ENCODE data around the gene NBL1.

NBL1 gene

DNA sequence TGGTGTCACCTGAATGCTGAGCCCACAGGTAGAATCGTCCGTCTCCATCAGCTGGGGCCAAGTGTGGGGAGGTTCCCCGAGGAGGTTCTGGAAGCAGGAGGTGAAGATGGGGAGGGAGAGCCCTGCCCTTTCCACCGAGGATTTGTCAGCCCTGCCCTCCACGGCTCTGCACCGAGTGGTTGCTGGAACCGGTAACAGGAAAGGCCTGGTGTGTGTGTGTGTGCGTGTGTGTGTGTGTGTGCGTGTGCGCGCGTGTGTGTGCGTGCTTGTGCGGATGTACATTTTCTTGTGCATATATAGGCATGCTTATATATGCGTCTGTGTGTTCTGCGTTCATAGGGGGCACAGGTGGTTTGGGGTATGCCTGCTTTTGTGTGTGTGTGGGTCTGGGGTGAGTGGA, 3.5 kb downstream of the NBL1 start:
- no peak for DNase-seq

DNA sequence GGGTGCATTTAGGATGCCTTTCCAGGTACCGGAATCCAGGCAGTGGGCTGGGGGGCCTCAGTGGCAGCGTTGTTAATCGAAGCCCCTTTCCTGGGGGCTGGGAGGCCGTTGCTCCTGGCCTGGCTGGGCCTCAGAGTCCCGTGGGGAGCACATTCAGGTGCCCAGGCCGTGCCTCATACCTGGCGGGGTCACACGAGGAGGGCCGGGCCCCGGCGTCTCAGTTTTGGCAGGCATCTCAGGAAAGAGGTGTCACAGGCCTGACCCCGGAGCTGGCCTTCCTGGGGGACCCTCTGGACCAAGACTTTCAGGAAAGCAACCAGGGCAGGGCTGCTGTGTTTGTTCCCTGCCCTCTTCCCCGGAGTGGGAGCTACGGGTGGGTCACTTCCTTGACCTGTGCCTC, 4.1 kb downstream of the NBL1 start:
- no peak for DNase-seq

DNA sequence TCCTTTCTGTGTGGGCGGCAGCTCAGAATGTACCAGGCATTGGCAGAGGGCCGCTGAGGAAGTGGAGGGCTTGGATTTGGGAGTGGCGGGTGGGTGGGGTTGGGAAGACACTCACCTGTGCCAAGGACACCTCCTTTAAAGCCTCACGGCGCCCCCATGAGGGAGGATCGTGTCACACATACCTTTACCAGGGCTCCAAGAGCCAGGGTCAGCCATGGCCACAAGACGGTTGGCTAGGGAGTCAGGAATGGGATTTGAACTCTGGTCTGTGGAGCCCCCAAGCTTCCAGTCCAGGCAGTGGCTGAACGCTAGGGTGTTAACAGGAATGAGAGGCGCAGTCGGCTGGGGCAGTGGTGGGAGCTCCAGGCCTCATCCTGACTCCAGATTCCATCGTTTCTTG, 4.6 kb downstream of the NBL1 start:
- peak in 1 of 2 experiments; percentile 37 for DNase-seq

DNA sequence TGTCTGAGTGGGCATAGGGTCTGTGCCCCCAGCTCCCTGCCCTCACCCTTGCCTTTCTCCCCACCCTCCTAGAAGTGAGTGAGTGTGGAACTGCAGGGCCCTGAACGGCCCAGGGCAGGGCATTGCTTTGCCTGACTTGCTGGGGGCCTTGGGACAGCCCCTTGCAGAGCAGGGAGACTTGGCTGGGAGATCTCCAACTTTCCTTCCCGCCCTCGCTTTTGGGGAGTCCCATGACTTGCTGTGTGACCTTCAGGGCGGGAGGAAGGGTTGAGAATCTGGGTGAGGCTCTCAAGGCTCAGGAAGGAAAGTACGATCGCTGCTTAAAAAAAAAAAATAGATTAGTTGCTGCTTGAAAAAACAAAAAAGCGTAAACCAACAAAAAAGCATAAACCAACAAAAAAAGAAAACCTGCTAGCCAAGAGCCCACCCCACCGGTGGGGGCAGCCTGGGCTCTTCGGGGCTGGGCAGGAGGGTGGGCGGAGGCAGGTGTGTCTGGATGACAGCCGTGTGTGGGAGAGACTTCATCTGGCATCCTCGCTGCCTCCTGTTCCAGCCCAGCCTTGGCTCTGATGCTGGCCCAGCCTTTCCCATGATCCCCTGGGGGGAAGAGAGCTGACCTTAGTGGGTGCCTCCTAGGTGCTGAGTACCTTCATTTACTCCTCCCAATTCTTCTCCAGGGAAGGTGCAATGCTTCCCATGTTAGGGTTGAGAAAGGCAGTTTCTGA, 6.5 kb downstream of the NBL1 start:
- no peak for DNase-seq

DNA sequence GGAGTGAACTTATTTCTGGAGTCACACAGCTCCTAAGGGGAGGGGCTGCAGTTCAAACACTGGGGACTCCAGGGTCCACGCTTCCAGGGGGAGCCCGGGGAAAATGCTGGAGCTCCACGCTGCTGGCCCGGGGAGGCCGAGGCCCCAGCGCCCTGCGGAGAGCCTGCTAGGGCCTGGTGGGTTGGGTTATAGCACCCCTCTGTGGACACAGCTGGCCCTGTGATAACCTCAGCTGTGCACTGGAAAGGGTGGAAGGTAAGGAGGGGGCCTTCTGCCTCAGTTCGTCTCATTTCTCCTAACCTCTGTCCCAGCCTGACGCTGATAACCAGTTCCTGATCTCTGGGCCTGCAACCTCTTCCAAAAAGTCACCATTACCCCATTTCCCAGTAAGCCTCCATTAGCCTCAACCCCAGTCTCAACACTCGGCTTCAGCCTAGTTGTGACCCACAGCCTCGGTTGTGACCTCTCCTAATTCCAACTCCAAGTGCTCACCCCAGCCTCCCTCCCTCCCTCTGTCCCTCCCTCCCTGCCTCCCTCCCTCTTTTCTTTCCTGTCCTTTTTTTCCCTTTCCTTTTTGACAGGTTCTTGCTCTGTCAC, 7.1 kb downstream of the NBL1 start:
- peak; percentile 41 to 59 for DNase-seq

DNA sequence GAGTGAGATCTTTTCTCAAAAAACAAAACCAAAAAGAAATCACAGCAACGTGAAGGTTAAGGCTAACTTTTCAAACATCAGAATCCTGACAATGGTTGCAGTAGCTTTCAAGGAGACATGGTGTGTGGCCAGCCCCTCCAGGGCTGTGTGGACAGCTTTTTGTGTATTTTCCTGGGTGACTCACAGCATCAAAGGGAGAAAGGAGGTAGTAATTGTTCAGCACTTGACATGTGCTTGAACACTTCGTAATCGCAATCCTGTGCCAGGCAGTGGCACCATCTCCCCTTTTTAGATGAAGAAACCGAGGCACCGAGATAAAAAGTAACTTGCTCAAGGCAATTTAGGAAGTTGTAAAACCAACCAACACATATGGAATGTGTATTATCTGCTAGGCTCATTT, 10.3 kb downstream of the NBL1 start:
- DNase-seq = no peak

DNA sequence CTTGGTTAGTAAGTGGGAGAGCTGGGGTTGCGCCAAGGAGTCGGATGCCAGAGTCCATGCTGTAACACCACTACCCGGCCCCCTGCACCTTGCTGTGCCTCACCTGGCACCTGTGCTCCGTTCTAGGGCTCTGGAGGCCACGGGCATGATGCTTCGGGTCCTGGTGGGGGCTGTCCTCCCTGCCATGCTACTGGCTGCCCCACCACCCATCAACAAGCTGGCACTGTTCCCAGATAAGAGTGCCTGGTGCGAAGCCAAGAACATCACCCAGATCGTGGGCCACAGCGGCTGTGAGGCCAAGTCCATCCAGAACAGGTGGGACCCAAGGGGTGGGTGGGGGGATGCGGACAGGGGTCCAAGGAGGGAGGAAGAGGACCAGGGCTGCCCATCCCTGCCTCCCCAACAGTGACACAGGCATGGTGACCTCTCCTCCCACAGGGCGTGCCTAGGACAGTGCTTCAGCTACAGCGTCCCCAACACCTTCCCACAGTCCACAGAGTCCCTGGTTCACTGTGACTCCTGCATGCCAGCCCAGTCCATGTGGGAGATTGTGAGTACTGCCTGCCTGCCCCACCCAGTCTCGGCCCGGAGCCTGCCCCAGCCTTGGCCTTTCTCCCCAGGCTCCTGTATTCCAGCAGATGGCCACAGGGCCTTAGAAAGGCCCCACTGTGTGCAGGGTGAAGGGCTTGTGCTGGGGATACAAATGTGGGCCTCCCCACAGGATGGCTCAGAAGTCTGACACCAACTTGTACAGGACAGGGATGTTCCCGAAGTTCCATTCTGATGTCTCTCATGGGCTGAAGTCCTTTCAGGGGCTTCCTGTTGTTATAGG, 11.0 kb downstream of the NBL1 start:
- DNase-seq = no peak

DNA sequence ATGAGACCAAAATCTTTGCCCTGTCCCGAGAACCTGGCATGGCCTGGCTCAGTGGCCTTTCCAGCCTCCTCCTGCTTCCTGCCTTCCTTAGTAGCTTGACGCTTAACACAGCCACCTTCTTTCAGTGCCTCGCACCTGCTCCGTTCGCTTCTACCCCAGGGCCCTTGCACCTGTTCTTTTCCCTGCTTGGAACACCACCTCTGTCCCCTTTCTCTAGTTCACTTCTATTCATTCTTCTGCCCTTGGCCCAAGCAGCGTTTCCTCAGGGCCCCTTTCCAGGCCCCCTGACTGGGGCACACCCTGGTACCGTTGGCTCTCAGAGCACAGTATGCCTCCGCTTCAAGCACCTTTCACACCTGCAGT, 11.6 kb downstream of the NBL1 start:
- DNase-seq = no peak

DNA sequence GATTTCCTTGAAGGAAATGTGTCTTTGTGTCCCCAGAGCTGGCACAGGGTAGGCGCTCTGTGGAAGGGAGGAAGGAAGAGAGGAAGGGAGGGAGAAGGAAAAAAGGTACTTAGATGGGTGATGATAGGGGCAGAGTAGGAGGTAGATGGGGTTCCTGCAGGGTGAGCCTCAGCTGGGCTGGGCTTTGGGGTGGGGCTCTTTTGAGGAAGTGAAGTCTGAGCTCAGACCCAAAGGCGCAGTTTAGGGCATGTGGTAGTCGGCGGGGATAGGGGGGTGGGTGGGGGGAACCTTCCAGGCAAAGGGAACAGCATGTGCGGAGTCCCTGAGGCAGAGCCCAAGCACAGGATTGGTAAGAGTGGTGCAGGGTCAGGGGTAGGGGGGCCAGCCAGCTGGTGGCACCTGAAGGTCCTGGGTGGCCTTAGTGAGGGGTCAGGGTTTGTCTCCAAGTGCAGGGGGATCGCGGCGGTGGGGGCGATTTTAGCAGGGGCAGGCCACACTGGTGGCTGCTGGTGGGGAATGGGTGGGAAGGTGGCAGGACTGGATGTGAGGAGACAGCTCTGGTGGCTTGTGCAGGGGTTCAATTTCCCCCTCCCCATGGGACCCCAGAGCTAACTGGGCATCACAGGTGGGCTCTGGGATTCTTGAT, 12.1 kb downstream of the NBL1 start:
- DNase-seq = no peak

DNA sequence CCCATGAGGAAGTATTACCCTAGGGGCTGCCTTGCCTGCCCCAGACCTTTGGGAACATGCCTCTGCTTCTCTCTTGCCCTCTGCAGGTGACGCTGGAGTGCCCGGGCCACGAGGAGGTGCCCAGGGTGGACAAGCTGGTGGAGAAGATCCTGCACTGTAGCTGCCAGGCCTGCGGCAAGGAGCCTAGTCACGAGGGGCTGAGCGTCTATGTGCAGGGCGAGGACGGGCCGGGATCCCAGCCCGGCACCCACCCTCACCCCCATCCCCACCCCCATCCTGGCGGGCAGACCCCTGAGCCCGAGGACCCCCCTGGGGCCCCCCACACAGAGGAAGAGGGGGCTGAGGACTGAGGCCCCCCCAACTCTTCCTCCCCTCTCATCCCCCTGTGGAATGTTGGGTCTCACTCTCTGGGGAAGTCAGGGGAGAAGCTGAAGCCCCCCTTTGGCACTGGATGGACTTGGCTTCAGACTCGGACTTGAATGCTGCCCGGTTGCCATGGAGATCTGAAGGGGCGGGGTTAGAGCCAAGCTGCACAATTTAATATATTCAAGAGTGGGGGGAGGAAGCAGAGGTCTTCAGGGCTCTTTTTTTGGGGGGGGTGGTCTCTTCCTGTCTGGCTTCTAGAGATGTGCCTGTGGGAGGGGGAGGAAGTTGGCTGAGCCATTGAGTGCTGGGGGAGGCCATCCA, 12.8 kb downstream of the NBL1 start:
- DNase-seq = no peak

DNA sequence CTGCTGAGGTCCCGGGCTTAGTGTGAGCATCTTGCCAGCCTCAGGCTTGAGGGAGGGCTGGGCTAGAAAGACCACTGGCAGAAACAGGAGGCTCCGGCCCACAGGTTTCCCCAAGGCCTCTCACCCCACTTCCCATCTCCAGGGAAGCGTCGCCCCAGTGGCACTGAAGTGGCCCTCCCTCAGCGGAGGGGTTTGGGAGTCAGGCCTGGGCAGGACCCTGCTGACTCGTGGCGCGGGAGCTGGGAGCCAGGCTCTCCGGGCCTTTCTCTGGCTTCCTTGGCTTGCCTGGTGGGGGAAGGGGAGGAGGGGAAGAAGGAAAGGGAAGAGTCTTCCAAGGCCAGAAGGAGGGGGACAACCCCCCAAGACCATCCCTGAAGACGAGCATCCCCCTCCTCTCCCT, 13.4 kb downstream of the NBL1 start:
- no peak for DNase-seq

DNA sequence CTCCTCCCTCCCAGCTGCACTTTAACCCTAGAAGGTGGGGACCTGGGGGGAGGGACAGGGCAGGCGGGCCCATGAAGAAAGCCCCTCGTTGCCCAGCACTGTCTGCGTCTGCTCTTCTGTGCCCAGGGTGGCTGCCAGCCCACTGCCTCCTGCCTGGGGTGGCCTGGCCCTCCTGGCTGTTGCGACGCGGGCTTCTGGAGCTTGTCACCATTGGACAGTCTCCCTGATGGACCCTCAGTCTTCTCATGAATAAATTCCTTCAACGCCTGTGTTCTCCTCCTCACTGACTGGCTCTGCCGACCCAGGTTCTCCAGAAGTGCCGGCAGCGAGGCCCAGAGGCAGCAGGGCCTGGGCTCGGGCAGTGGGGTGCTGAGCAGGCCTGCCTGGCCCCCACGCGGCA, 14.1 kb downstream of the NBL1 start:
- no peak for DNase-seq

DNA sequence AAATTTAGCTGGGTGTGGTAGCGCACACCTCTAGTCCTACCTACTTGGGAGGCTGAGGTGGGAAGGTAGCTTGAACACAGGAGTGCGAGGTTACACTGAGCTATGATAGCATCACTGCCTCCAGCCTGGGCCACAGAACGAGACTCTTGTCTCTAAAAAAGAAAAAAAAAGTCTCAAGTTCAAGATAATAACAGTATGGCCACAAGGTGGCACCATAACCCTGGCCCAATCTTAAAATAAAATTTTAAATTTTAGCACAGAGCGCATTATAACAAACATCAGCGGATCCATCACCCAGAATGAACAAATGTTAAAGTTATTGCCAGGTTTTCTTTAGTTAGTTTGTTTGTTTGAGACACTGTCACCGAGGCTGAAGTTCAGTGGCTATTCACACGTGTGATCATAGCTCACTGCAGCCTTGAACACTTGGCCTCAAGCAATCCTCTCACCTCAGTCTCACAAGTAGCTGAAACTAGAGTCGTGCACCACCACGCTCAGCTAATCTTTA, 17.7 kb downstream of the NBL1 start:
- peak; percentile 41 to 52 for DNase-seq

DNA sequence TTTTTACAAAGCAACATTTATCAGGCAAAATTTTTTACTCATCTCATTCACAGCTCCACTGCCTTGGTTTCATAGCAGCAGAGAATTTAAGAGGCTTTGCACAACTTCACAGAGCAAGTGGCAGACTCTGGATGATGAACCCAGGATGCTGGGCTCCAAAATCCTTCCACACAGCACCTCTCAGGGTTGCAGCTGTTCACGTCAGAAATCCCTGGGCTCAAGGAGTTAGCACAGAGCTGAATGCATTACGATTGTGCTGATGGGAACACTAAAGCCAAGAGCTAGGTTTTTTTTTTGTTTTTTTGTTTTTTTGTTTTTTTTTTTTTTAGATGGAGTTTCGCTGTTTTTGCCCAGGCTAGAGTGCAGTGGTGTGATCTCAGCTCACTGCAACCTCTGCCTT, 18.2 kb downstream of the NBL1 start:
- no peak for DNase-seq

DNA sequence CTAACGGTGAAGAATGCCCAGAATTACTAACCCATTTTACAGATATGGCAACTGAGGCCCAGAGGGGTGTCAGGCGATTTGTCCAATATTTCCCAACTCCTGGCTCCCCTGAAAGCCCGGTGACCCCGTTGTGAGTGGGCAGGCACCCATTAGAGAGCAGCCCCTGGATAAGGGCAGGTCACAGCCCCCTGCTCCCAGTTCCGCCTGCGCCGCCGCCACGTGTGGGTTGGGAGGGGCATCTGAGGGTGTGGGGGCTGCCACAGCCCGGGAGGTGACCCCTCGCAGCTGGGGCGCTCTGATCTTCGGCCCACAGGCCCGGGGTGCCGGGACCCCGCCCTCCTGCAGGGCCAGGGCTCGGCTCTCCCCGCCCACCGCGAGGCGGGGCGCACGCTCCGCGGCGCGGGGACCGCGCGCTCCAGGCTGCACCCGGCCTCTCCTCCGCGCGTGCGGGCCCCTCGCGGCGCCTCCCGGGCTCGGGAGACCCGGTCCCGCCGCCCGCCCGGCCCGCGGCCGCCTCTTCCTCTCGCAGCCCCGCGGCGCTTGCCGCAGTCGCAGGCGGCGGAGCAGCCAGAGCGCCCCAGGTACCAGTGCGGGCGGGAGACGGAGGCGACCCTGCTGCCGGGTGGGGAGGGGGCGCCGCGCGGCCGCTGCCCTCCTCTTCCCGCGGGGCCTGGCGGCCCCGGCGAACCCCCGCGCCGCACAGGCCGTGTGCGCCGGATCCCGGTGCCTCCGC, 20.5 kb downstream of the NBL1 start, which contains the start of gene HTR6:
HTR6 (plus strand) TSS at position 423 of the 733 bp plus-strand sequence. CDS start 879 bp downstream, outside the sequence.
- peak in 1 of 2 experiments; percentile 45 for DNase-seq

DNA sequence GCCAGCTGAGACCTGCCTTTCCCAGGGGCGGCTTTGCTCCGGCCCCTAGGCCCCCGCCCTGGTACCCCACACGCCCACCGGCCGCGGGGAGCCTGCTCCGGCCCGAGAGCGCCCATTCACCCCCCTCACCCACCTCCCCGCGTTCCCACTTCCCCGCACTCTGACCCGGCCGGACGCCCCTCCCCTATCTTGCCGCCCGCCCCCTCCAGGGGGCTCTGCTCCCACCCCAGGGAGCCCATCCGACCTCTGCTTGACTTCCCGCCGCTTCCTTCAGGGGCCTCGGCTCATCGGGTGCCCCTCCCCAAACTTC, 21.0 kb downstream of the NBL1 start:
- no peak for DNase-seq

DNA sequence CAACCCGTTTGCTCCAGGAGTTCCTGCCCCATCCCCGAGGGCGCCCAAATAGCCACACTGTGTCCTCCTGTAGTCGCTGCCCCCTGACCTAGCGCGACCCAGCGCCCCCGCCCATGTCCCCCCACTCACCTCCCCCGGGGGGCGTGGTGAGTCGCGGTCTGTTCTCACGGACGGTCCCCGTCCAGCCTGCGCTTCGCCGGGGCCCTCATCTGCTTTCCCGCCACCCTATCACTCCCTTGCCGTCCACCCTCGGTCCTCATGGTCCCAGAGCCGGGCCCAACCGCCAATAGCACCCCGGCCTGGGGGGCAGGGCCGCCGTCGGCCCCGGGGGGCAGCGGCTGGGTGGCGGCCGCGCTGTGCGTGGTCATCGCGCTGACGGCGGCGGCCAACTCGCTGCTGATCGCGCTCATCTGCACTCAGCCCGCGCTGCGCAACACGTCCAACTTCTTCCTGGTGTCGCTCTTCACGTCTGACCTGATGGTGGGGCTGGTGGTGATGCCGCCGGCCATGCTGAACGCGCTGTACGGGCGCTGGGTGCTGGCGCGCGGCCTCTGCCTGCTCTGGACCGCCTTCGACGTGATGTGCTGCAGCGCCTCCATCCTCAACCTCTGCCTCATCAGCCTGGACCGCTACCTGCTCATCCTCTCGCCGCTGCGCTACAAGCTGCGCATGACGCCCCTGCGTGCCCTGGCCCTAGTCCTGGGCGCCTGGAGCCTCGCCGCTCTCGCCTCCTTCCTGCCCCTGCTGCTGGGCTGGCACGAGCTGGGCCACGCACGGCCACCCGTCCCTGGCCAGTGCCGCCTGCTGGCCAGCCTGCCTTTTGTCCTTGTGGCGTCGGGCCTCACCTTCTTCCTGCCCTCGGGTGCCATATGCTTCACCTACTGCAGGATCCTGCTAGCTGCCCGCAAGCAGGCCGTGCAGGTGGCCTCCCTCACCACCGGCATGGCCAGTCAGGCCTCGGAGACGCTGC, 21.7 kb downstream of the NBL1 start:
- no peak for DNase-seq

DNA sequence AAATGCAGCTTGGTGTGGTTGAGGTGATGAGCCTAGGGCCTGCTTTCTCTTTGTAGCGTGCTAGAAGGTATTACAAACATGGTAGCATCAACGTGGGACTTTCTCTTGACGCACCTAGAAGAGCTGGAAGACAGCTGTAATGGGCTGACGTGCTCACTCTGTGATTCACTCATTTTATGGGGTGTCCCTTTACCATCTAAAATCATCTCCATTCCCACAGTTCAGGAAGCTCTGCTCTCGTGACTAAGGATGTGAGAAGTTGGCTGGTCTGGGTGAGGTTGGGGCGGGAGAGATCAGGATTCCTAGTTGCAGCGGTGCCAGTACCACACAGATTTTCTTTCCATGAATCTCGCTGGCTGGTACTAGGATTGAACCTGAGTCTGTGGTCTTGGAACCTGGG, 24.8 kb downstream of the NBL1 start:
- no peak for DNase-seq

DNA sequence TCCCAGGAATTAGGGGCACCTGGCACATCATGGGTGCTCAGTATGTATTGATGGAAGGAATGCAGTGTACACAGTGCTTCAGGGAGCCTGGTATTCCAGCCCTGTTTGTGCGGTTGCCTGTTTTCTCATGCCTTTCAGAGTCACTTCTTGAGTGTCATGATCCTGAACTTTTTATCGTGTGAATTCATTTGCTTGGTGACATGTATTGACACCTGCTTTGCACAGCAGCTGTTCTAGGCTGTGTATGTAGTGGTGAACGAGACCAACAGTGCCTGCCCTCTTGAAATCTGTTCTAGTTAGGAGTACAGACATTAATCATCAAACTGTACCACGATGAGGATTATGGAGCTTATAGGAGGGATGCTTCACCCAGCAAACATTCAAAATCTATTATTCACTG, 26.7 kb downstream of the NBL1 start:
- no peak for DNase-seq

DNA sequence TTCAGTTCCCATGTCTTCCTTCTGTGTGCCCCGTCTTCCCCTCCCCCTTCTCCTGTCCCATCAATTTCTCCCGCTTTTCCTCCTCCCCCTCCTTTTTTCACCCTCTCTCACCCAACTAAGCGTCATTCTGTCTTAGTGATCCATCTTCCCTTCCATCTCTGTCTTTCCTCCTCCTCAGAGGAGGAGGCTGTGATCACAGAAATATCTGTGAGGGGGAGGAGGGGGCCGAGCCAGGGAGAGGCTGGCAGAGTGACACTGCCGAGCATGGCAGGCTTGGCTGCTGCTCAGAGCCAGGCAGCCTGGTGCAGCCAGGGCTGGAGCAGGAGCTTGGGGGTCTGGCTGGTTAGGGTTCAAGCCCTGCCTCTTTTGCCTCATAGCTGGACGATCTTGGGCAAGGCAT, 28.1 kb downstream of the NBL1 start:
- DNase-seq = no peak

DNA sequence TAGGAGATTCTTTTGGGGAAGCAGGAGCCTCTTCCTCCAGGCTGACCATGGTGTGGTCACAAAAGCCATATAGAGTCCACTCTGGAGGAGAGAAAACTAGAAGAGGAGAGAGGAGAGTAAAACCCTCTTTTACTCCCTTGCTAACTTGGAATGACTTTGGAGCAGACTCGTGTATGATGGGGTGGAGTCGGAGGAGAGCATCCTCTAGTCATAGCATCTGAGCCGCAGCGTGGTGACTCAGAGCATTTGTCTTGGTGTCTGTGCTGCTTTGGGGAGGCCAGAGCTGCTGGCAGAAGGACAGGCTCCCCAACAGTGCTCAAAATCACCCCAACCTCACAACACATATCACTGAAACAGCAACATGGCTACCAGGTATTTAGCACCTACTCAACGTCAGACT, 31.7 kb downstream of the NBL1 start:
- DNase-seq = no peak

Data from activated CD4-positive, alpha-beta T cell treated with anti-CD3 and anti-CD28 coated beads, Interleukin-2, amount 50 U/mL, for 48 hours (primary cell).